Measurements from ENCODE around the gene IQSEC3. TPM values are rescaled to one million over a fixed set of nuclear protein-coding genes. Genes with fewer than 3 reads are reported as not detected.

Gene IQSEC3
- total and polyA plus RNA-seq, 4 donors: 0.29 to 7.5 (median 1.5) TPM

DNA sequence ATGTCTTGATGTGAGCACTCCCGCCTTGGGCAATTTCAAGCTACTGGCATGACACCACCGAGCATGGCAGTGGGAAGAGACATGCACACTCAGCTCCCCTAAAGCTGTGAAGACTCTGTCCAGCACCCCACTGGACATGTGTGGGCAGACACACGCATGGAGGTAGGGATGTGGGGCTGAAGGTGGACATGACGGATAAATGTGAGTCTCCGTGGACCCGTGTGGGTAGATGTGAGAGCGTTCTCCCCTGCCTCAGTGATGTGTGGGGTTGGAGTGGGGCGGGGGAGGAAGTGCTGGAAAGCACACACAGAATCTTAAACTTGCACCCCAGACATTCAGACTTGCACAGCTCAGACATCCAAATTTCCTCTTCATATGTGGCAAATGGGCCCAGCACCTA, 134.8 kb downstream of the IQSEC3 start:
- WGBS, 2 donors: 82 to 84% methylated on average over 8 of the region's 8 CpGs
- no peak for DNase-seq
- no peak overlapping the region for H3K27ac ChIP-seq (ENCODE audit: low read depth in 1 of 2, low read length in 1 of 2)

GRCh38 chr12:202081-202731, 135.6 kb downstream of the IQSEC3 start:
- WGBS, 2 donors: 51 to 57% methylated on average over 15 of the region's 15 CpGs
- peaks cover 0 to 8% (median 6%) of the 10 kb centered on the region in 5 donors for H3K4me1 ChIP-seq (ENCODE audit: control insufficient read depth in 5 of 5, insufficient read depth in 5 of 5, low read length in 5 of 5)
- TF ChIP-seq, protein P1, sequence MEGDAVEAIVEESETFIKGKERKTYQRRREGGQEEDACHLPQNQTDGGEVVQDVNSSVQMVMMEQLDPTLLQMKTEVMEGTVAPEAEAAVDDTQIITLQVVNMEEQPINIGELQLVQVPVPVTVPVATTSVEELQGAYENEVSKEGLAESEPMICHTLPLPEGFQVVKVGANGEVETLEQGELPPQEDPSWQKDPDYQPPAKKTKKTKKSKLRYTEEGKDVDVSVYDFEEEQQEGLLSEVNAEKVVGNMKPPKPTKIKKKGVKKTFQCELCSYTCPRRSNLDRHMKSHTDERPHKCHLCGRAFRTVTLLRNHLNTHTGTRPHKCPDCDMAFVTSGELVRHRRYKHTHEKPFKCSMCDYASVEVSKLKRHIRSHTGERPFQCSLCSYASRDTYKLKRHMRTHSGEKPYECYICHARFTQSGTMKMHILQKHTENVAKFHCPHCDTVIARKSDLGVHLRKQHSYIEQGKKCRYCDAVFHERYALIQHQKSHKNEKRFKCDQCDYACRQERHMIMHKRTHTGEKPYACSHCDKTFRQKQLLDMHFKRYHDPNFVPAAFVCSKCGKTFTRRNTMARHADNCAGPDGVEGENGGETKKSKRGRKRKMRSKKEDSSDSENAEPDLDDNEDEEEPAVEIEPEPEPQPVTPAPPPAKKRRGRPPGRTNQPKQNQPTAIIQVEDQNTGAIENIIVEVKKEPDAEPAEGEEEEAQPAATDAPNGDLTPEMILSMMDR (IDR thresholded peaks at IDR 0.05; ENCODE audit: control extremely low read depth, extremely low read depth): no peak
- H3K27ac ChIP-seq (ENCODE audit: low read depth in 1 of 2, low read length in 1 of 2): peak overlapping the region in 1 of 2 donors; percentile 17
- no peak overlapping the region for H3K4me3 ChIP-seq
- peaks cover 0 to 3% (median 2%) of the 10 kb centered on the region in 3 donors for H3K27me3 ChIP-seq (ENCODE audit: control insufficient read depth in 3 of 3, insufficient read depth in 3 of 3, low read length in 2 of 3)
- H3K36me3 ChIP-seq (ENCODE audit: control insufficient read depth in 4 of 4, insufficient read depth in 4 of 4, low read length in 4 of 4): no peaks in the 10 kb centered on the region
- ATAC-seq (ENCODE audit: insufficient read depth, low FRiP score): no peak
- no peak for DNase-seq
- H3K9me3 ChIP-seq (ENCODE audit: control insufficient read depth in 4 of 4, insufficient read depth in 3 of 4, low read length in 3 of 4): peaks cover 0 to 3% (median 0%) of the 10 kb centered on the region in 4 donors
- no peak overlapping the region for H3K9ac ChIP-seq (ENCODE audit: insufficient read depth in 1 of 2, low read length in 2 of 2)

More for the DNA sequence above, 134.8 kb downstream of the IQSEC3 start:
- Histone ChIP-seq H3K27me3 (ENCODE audit: control insufficient read depth in 3 of 3, insufficient read depth in 3 of 3, low read length in 2 of 3) (peaks cover 0 to 3% (median 2%) of the 10 kb centered on the region in 3 donors), H3K9me3 (ENCODE audit: control insufficient read depth in 4 of 4, insufficient read depth in 3 of 4, low read length in 3 of 4) (peaks cover 0 to 3% (median 0%) of the 10 kb centered on the region in 4 donors), H3K4me3 (no peak overlapping the region), H3K36me3 (ENCODE audit: control insufficient read depth in 4 of 4, insufficient read depth in 4 of 4, low read length in 4 of 4) (no peaks in the 10 kb centered on the region), H3K4me1 (ENCODE audit: control insufficient read depth in 5 of 5, insufficient read depth in 5 of 5, low read length in 5 of 5) (peaks cover 0 to 8% (median 6%) of the 10 kb centered on the region in 5 donors), H3K9ac (ENCODE audit: insufficient read depth in 1 of 2, low read length in 2 of 2) (no peak overlapping the region)
- TF ChIP-seq, protein P1 (IDR thresholded peaks at IDR 0.05; ENCODE audit: control extremely low read depth, extremely low read depth): no peak
- no peak for ATAC-seq (ENCODE audit: insufficient read depth, low FRiP score)

GRCh38 chr12:203074-203461, 136.5 kb downstream of the IQSEC3 start:
- Histone ChIP-seq H3K9ac (ENCODE audit: insufficient read depth in 1 of 2, low read length in 2 of 2) (no peak overlapping the region), H3K4me1 (ENCODE audit: control insufficient read depth in 5 of 5, insufficient read depth in 5 of 5, low read length in 5 of 5) (peaks cover 0 to 8% (median 6%) of the 10 kb centered on the region in 5 donors), H3K9me3 (ENCODE audit: control insufficient read depth in 4 of 4, insufficient read depth in 3 of 4, low read length in 3 of 4) (peaks cover 0 to 3% (median 0%) of the 10 kb centered on the region in 4 donors), H3K36me3 (ENCODE audit: control insufficient read depth in 4 of 4, insufficient read depth in 4 of 4, low read length in 4 of 4) (no peaks in the 10 kb centered on the region), H3K27ac (ENCODE audit: low read depth in 1 of 2, low read length in 1 of 2) (no peak overlapping the region), H3K4me3 (no peak overlapping the region), H3K27me3 (ENCODE audit: control insufficient read depth in 3 of 3, insufficient read depth in 3 of 3, low read length in 2 of 3) (peaks cover 0 to 3% (median 2%) of the 10 kb centered on the region in 3 donors)
- TF ChIP-seq, protein P1 (IDR thresholded peaks at IDR 0.05; ENCODE audit: control extremely low read depth, extremely low read depth): no peak
- ATAC-seq (ENCODE audit: insufficient read depth, low FRiP score) (no peak), DNase-seq (no peak)
- 71 to 73% methylated on average over 15 to 16 of the region's 16 CpGs for WGBS, 2 donors
